Neural cell (in vitro differentiated cells): Measurements from ENCODE around the gene KPTN. TPM values are rescaled to one million over a fixed set of nuclear protein-coding genes. Genes with fewer than 3 reads are reported as not detected.

ENCODE experiments used
- H2AFZ ChIP-seq: fragments of 200-600, 300-800 bp; sonication (generic), shearing (Covaris generic); 2 replicates; pipeline ENCODE4 v1.6.0; 2014; ENCODE audit warnings: low read depth, mild to moderate bottlenecking, antibody characterized with exemption, low read length, moderate library complexity
- H3F3A ChIP-seq: fragments of 200-600 bp; shearing (Covaris generic); 2 replicates; pipeline ENCODE4 v1.6.1; 2016; ENCODE audit warnings: mild to moderate bottlenecking, moderate library complexity, mixed read lengths, antibody characterized with exemption, low read length; ENCODE audit not compliant: insufficient read depth, poor library complexity, severe bottlenecking
- H3K27ac ChIP-seq: fragments of 200-600, 300-800 bp; sonication (generic), shearing (Covaris generic); 2 replicates; pipeline ENCODE4 v1.5.1; 2014; ENCODE audit warnings: mild to moderate bottlenecking, low read length, moderate library complexity
- H3K27me3 ChIP-seq: fragments of 300-800, 200-600 bp; sonication (generic), shearing (Covaris generic); 2 replicates; pipeline ENCODE4 v1.6.0; 2014; ENCODE audit warnings: mild to moderate bottlenecking, low read depth, low read length, moderate library complexity; ENCODE audit not compliant: insufficient read depth
- H3K36me3 ChIP-seq: fragments of 300-800, 200-600 bp; sonication (generic), shearing (Covaris generic); 2 replicates; pipeline ENCODE4 v1.5.1; 2014; ENCODE audit warnings: mild to moderate bottlenecking, antibody characterized with exemption, low read length, moderate library complexity; ENCODE audit not compliant: insufficient read depth
- H3K4me2 ChIP-seq: fragments of 300-800, 200-600 bp; sonication (generic), shearing (Covaris generic); 2 replicates; pipeline ENCODE4 v1.6.0; 2014; ENCODE audit warnings: mild to moderate bottlenecking, low read length
- H3K4me3 ChIP-seq: fragments of 300-800, 200-600 bp; sonication (generic), shearing (Covaris generic); 2 replicates; pipeline ENCODE4 v1.5.1; 2014; ENCODE audit warnings: mild to moderate bottlenecking, low read length, moderate library complexity
- H3K79me2 ChIP-seq: fragments of 200-600 bp; shearing (Covaris generic); replicated peaks from 2 replicates; pipeline ENCODE4 v1.6.0; 2014; ENCODE audit warnings: mild to moderate bottlenecking, low read length, moderate library complexity; ENCODE audit not compliant: insufficient read depth
- H3K9ac ChIP-seq: fragments of 300-800, 200-600 bp; sonication (generic), shearing (Covaris generic); 2 replicates; pipeline ENCODE4 v1.6.1; 2016; ENCODE audit warnings: mild to moderate bottlenecking, low read length, mixed read lengths
- H3K9me2 ChIP-seq: fragments of 200-600 bp; shearing (Covaris generic); 2 replicates; pipeline ENCODE4 v1.6.1; 2016; ENCODE audit warnings: mild to moderate bottlenecking, low read length, mixed read lengths; ENCODE audit not compliant: insufficient read depth
- H3K9me3 ChIP-seq: fragments of 200-600, 300-800 bp; sonication (generic), shearing (Covaris generic); 2 replicates; pipeline ENCODE4 v1.6.1; 2016; ENCODE audit warnings: mild to moderate bottlenecking, mixed run types, low read length, moderate library complexity, mixed read lengths
- H4K20me1 ChIP-seq: fragments of 200-600 bp; shearing (Covaris generic); 2 replicates; pipeline ENCODE4 v1.6.1; 2016; ENCODE audit warnings: mild to moderate bottlenecking, mixed run types; ENCODE audit not compliant: insufficient read depth
- CTCF ChIP-seq: fragments of 450-650 bp; IDR thresholded peaks from 2 replicates; pipeline ENCODE4 v1.5.1; 2014; ENCODE audit warnings: antibody characterized with exemption, mild to moderate bottlenecking, moderate library complexity; ENCODE audit not compliant: poor library complexity, severe bottlenecking
- EP300 ChIP-seq: fragments of 450-650 bp; conservative IDR thresholded peaks from 2 replicates; pipeline ENCODE4 v1.6.1; 2014; ENCODE audit warnings: antibody characterized with exemption, mild to moderate bottlenecking, moderate library complexity; ENCODE audit not compliant: poor library complexity, severe bottlenecking
- EZH2 ChIP-seq: fragments of 200-600, 300-800 bp; shearing (Covaris generic), sonication (generic); IDR thresholded peaks from 2 replicates; pipeline ENCODE4 v1.6.1; 2014; ENCODE audit warnings: antibody characterized with exemption, low read length, borderline replicate concordance, mild to moderate bottlenecking; ENCODE audit not compliant: insufficient read depth, poor library complexity, severe bottlenecking
- MXI1 ChIP-seq: fragments of 450-650 bp; conservative IDR thresholded peaks from 2 replicates; pipeline ENCODE4 v1.6.1; 2014; ENCODE audit warnings: antibody characterized with exemption, mild to moderate bottlenecking; ENCODE audit not compliant: poor library complexity, severe bottlenecking
- POLR2AphosphoS5 ChIP-seq: IDR thresholded peaks from 2 replicates; pipeline ENCODE4 v1.6.1; 2012
- RAD21 ChIP-seq: fragments of 450-650 bp; conservative IDR thresholded peaks from 2 replicates; pipeline ENCODE4 v1.6.1; 2014; ENCODE audit warnings: antibody characterized with exemption, mild to moderate bottlenecking, moderate library complexity
- SMC3 ChIP-seq: fragments of 450-650 bp; conservative IDR thresholded peaks from 2 replicates; pipeline ENCODE4 v1.6.1; 2014; ENCODE audit warnings: antibody characterized with exemption, mild to moderate bottlenecking, moderate library complexity; ENCODE audit not compliant: poor library complexity
- TAF1 ChIP-seq: IDR thresholded peaks from 2 replicates; pipeline ENCODE4 v1.6.1; 2012; ENCODE audit warnings: low read depth
- polyA plus RNA-seq: library from polyadenylated mRNA; depleted of rRNA; stranded (reverse); fragments of >200 nt; gene quantifications from 2 replicates; pipeline ENCODE4 v1.2.3, GENCODE V29; 2014
- TF ChIP-seq, protein P1 (sequence below): IDR thresholded peaks from 2 replicates; pipeline ENCODE4 v1.6.1; 2012; ENCODE audit warnings: borderline replicate concordance

Gene KPTN
- polyA plus RNA-seq, 1 donor from 2014 or later = 23.8 TPM

DNA sequence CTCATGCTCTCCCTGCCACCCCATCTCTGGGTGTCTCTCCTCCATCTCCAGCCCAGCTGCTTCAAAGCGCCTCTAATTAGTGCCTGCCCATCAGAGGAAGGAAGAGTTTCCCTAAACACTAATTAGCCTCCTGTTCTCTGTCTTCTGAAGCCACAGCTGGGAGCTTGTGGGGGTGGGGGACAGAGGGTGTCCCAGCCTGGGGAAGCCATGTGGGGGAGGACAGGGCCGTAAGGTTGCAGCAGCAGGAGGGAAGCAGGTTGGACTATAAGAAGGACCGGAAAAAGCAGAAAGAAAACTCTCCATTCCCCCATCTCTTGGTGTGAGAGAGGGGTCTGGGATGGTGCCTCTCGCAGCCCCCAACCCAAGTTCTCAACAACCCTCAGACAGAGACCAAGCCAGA, 38.5 kb downstream of the KPTN start:
- no peak overlapping the region for H3K27ac ChIP-seq
- H3K4me3 ChIP-seq = peak overlapping the region; percentile 41

GRCh38 chr19:47444388-47444821, 39.6 kb downstream of the KPTN start:
- no peak overlapping the region for H3K4me2 ChIP-seq
- peaks cover 5% of the 10 kb centered on the region for H3K27me3 ChIP-seq
- no peak overlapping the region for H2AFZ ChIP-seq
- no peaks in the 10 kb centered on the region for H4K20me1 ChIP-seq
- TF ChIP-seq, protein P1, sequence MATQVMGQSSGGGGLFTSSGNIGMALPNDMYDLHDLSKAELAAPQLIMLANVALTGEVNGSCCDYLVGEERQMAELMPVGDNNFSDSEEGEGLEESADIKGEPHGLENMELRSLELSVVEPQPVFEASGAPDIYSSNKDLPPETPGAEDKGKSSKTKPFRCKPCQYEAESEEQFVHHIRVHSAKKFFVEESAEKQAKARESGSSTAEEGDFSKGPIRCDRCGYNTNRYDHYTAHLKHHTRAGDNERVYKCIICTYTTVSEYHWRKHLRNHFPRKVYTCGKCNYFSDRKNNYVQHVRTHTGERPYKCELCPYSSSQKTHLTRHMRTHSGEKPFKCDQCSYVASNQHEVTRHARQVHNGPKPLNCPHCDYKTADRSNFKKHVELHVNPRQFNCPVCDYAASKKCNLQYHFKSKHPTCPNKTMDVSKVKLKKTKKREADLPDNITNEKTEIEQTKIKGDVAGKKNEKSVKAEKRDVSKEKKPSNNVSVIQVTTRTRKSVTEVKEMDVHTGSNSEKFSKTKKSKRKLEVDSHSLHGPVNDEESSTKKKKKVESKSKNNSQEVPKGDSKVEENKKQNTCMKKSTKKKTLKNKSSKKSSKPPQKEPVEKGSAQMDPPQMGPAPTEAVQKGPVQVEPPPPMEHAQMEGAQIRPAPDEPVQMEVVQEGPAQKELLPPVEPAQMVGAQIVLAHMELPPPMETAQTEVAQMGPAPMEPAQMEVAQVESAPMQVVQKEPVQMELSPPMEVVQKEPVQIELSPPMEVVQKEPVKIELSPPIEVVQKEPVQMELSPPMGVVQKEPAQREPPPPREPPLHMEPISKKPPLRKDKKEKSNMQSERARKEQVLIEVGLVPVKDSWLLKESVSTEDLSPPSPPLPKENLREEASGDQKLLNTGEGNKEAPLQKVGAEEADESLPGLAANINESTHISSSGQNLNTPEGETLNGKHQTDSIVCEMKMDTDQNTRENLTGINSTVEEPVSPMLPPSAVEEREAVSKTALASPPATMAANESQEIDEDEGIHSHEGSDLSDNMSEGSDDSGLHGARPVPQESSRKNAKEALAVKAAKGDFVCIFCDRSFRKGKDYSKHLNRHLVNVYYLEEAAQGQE = peak; percentile 65
- TF ChIP-seq EP300 = peak; percentile 100
- TF ChIP-seq CTCF = no peak
- TF ChIP-seq POLR2AphosphoS5 = peak; percentile 98
- no peak for TF ChIP-seq EZH2
- no peak for TF ChIP-seq TAF1
- peak; percentile 13 for TF ChIP-seq SMC3
- TF ChIP-seq RAD21 = no peak
- peak; percentile 55 for TF ChIP-seq MXI1
- H3K9me3 ChIP-seq = no peaks in the 10 kb centered on the region
- peak overlapping the region; percentile 52 for H3K4me3 ChIP-seq
- H3K36me3 ChIP-seq = no peaks in the 10 kb centered on the region
- H3K9ac ChIP-seq = no peak overlapping the region
- no peaks in the 10 kb centered on the region for H3K79me2 ChIP-seq
- H3F3A ChIP-seq = no peaks in the 10 kb centered on the region
- H3K9me2 ChIP-seq = no peaks in the 10 kb centered on the region
- H3K27ac ChIP-seq = peak overlapping the region; percentile 49

More for the DNA sequence above, 38.5 kb downstream of the KPTN start:
- H3K27me3 ChIP-seq = peaks cover 5% of the 10 kb centered on the region
- H4K20me1 ChIP-seq = no peaks in the 10 kb centered on the region
- H3K9ac ChIP-seq = no peak overlapping the region
- no peaks in the 10 kb centered on the region for H3K9me3 ChIP-seq
- TF ChIP-seq EZH2 (no peak), MXI1 (no peak), RAD21 (no peak), TAF1 (no peak)
- TF ChIP-seq, protein P1 = no peak
- H3K36me3 ChIP-seq = no peaks in the 10 kb centered on the region
- H3F3A ChIP-seq = no peaks in the 10 kb centered on the region
- no peak overlapping the region for H3K4me2 ChIP-seq
- H2AFZ ChIP-seq = no peak overlapping the region
- no peaks in the 10 kb centered on the region for H3K79me2 ChIP-seq
- H3K9me2 ChIP-seq = no peaks in the 10 kb centered on the region
